ENCODE measurements around the gene MAGEC3. TPM values are rescaled to one million over a fixed set of nuclear protein-coding genes. Genes with fewer than 3 reads are reported as not detected.

The MAGEC3 gene
- total and polyA plus RNA-seq, 9 donors: 0.04 to 1.3 (median 0.44) TPM; not detected in 1

GRCh38 chrX:141894733-141895132 lies 56.6 kb downstream of the MAGEC3 start:
- Histone ChIP-seq H3K27me3 (ENCODE audit: control insufficient read depth, insufficient read depth, low read length) (peaks cover 4% of the 10 kb centered on the region), H3K27ac (ENCODE audit: low read length) (no peak overlapping the region), H3K4me1 (ENCODE audit: control insufficient read depth, insufficient read depth, low read length) (no peaks in the 10 kb centered on the region), H3K36me3 (ENCODE audit: control insufficient read depth, insufficient read depth, low read length) (no peaks in the 10 kb centered on the region), H3K9me3 (replicated peaks; ENCODE audit: control insufficient read depth, low read depth, low read length) (no peaks in the 10 kb centered on the region), H3K4me3 (ENCODE audit: low read length) (no peak overlapping the region)
- DNase-seq: no peak
- WGBS (ENCODE audit: insufficient coverage): 74% methylated on average over 6 of the region's 7 CpGs

- H3K4me1 ChIP-seq (ENCODE audit: control insufficient read depth, insufficient read depth, low read length): no peaks in the 10 kb centered on the region
- no peaks in the 10 kb centered on the region for H3K9me3 ChIP-seq (replicated peaks; ENCODE audit: control insufficient read depth, low read depth, low read length)
- no peak overlapping the region for H3K4me3 ChIP-seq (ENCODE audit: low read length)
- no peaks in the 10 kb centered on the region for H3K36me3 ChIP-seq (ENCODE audit: control insufficient read depth, insufficient read depth, low read length)
- WGBS (ENCODE audit: insufficient coverage): no CpG with 5 or more reads among the region's 2 CpGs
- no peak for DNase-seq
- no peak overlapping the region for H3K27ac ChIP-seq (ENCODE audit: low read length)
- peaks cover 7% of the 10 kb centered on the region for H3K27me3 ChIP-seq (ENCODE audit: control insufficient read depth, insufficient read depth, low read length)
Observed at GRCh38 chrX:141897690-141898089, 59.6 kb downstream of the MAGEC3 start.

GRCh38 chrX:141902366-141902765 lies 64.2 kb downstream of the MAGEC3 start:
- no peaks in the 10 kb centered on the region for H3K36me3 ChIP-seq (ENCODE audit: control insufficient read depth, insufficient read depth, low read length)
- WGBS (ENCODE audit: insufficient coverage): no CpG with 5 or more reads among the region's 4 CpGs

GRCh38 chrX:141903400-141904155 lies 65.5 kb downstream of the MAGEC3 start, which contains the start of gene MAGEC1:
MAGEC1 (plus strand) TSS chrX:141903894; CDS start chrX:141905073, 1,179 bp downstream.
- Histone ChIP-seq H3K27me3 (ENCODE audit: control insufficient read depth, insufficient read depth, low read length) (peaks cover 8% of the 10 kb centered on the region), H3K4me3 (ENCODE audit: low read length) (no peak within 1 kb of the TSS), H3K9me3 (replicated peaks; ENCODE audit: control insufficient read depth, low read depth, low read length) (no peaks in the 10 kb centered on the region), H3K4me1 (ENCODE audit: control insufficient read depth, insufficient read depth, low read length) (no peaks in the 10 kb centered on the region), H3K27ac (ENCODE audit: low read length) (no peak within 1 kb of the TSS), H3K36me3 (ENCODE audit: control insufficient read depth, insufficient read depth, low read length) (no peaks in the 10 kb centered on the region)
- DNase-seq: no peak
- 83% methylated on average over 15 of the region's 25 CpGs for WGBS (ENCODE audit: insufficient coverage)

More at GRCh38 chrX:141902366-141902765, 64.2 kb downstream of the MAGEC3 start:
- Histone ChIP-seq H3K27me3 (ENCODE audit: control insufficient read depth, insufficient read depth, low read length) (peaks cover 5% of the 10 kb centered on the region), H3K27ac (ENCODE audit: low read length) (no peak overlapping the region), H3K4me1 (ENCODE audit: control insufficient read depth, insufficient read depth, low read length) (no peaks in the 10 kb centered on the region), H3K4me3 (ENCODE audit: low read length) (no peak overlapping the region), H3K9me3 (replicated peaks; ENCODE audit: control insufficient read depth, low read depth, low read length) (no peaks in the 10 kb centered on the region)
- DNase-seq: no peak

GRCh38 chrX:141904262-141904661 lies 66.1 kb downstream of the MAGEC3 start:
- Histone ChIP-seq H3K9me3 (replicated peaks; ENCODE audit: control insufficient read depth, low read depth, low read length) (no peaks in the 10 kb centered on the region), H3K27ac (ENCODE audit: low read length) (no peak overlapping the region), H3K4me1 (ENCODE audit: control insufficient read depth, insufficient read depth, low read length) (no peaks in the 10 kb centered on the region), H3K4me3 (ENCODE audit: low read length) (no peak overlapping the region), H3K36me3 (ENCODE audit: control insufficient read depth, insufficient read depth, low read length) (no peaks in the 10 kb centered on the region), H3K27me3 (ENCODE audit: control insufficient read depth, insufficient read depth, low read length) (peaks cover 8% of the 10 kb centered on the region)
- 77% methylated on average over 5 of the region's 6 CpGs for WGBS (ENCODE audit: insufficient coverage)
- no peak for DNase-seq

GRCh38 chrX:141917801-141918200 lies 79.7 kb downstream of the MAGEC3 start:
- 60% methylated on average over 1 of the region's 3 CpGs for WGBS (ENCODE audit: insufficient coverage)
- Histone ChIP-seq H3K27me3 (ENCODE audit: control insufficient read depth, insufficient read depth, low read length) (no peaks in the 10 kb centered on the region), H3K9me3 (replicated peaks; ENCODE audit: control insufficient read depth, low read depth, low read length) (no peaks in the 10 kb centered on the region), H3K27ac (ENCODE audit: low read length) (no peak overlapping the region), H3K36me3 (ENCODE audit: control insufficient read depth, insufficient read depth, low read length) (no peaks in the 10 kb centered on the region), H3K4me3 (ENCODE audit: low read length) (no peak overlapping the region), H3K4me1 (ENCODE audit: control insufficient read depth, insufficient read depth, low read length) (no peaks in the 10 kb centered on the region)
- DNase-seq: no peak

GRCh38 chrX:141924293-141924692 lies 86.2 kb downstream of the MAGEC3 start:
- H3K9me3 ChIP-seq (replicated peaks; ENCODE audit: control insufficient read depth, low read depth, low read length): no peaks in the 10 kb centered on the region
- H3K4me3 ChIP-seq (ENCODE audit: low read length): no peak overlapping the region
- no peak overlapping the region for H3K27ac ChIP-seq (ENCODE audit: low read length)
- no peaks in the 10 kb centered on the region for H3K4me1 ChIP-seq (ENCODE audit: control insufficient read depth, insufficient read depth, low read length)
- DNase-seq: no peak
- no CpG with 5 or more reads among the region's 2 CpGs for WGBS (ENCODE audit: insufficient coverage)
- H3K36me3 ChIP-seq (ENCODE audit: control insufficient read depth, insufficient read depth, low read length): no peaks in the 10 kb centered on the region
- H3K27me3 ChIP-seq (ENCODE audit: control insufficient read depth, insufficient read depth, low read length): no peaks in the 10 kb centered on the region

- WGBS (ENCODE audit: insufficient coverage): no CpG with 5 or more reads among the region's 3 CpGs
Observed at GRCh38 chrX:141928432-141928831, 90.3 kb downstream of the MAGEC3 start.

GRCh38 chrX:141934059-141934641 lies 96.0 kb downstream of the MAGEC3 start:
- no peak for DNase-seq
- no CpG with 5 or more reads among the region's 2 CpGs for WGBS (ENCODE audit: insufficient coverage)
- H3K36me3 ChIP-seq (ENCODE audit: control insufficient read depth, insufficient read depth, low read length): no peaks in the 10 kb centered on the region

More at GRCh38 chrX:141928432-141928831, 90.3 kb downstream of the MAGEC3 start:
- Histone ChIP-seq H3K4me3 (ENCODE audit: low read length) (no peak overlapping the region), H3K36me3 (ENCODE audit: control insufficient read depth, insufficient read depth, low read length) (no peaks in the 10 kb centered on the region), H3K9me3 (replicated peaks; ENCODE audit: control insufficient read depth, low read depth, low read length) (no peaks in the 10 kb centered on the region), H3K27me3 (ENCODE audit: control insufficient read depth, insufficient read depth, low read length) (no peaks in the 10 kb centered on the region), H3K4me1 (ENCODE audit: control insufficient read depth, insufficient read depth, low read length) (no peaks in the 10 kb centered on the region), H3K27ac (ENCODE audit: low read length) (no peak overlapping the region)
- DNase-seq: no peak

GRCh38 chrX:141935645-141936044 lies 97.5 kb downstream of the MAGEC3 start:
- no CpG with 5 or more reads among the region's 2 CpGs for WGBS (ENCODE audit: insufficient coverage)
- no peaks in the 10 kb centered on the region for H3K27me3 ChIP-seq (ENCODE audit: control insufficient read depth, insufficient read depth, low read length)

More at GRCh38 chrX:141934059-141934641, 96.0 kb downstream of the MAGEC3 start:
- H3K9me3 ChIP-seq (replicated peaks; ENCODE audit: control insufficient read depth, low read depth, low read length): no peaks in the 10 kb centered on the region
- H3K4me3 ChIP-seq (ENCODE audit: low read length): no peak overlapping the region
- H3K27ac ChIP-seq (ENCODE audit: low read length): no peak overlapping the region
- H3K27me3 ChIP-seq (ENCODE audit: control insufficient read depth, insufficient read depth, low read length): no peaks in the 10 kb centered on the region
- H3K4me1 ChIP-seq (ENCODE audit: control insufficient read depth, insufficient read depth, low read length): no peaks in the 10 kb centered on the region

More at GRCh38 chrX:141935645-141936044, 97.5 kb downstream of the MAGEC3 start:
- H3K4me3 ChIP-seq (ENCODE audit: low read length): no peak overlapping the region
- DNase-seq: no peak
- no peaks in the 10 kb centered on the region for H3K9me3 ChIP-seq (replicated peaks; ENCODE audit: control insufficient read depth, low read depth, low read length)
- no peaks in the 10 kb centered on the region for H3K36me3 ChIP-seq (ENCODE audit: control insufficient read depth, insufficient read depth, low read length)
- no peaks in the 10 kb centered on the region for H3K4me1 ChIP-seq (ENCODE audit: control insufficient read depth, insufficient read depth, low read length)
- no peak overlapping the region for H3K27ac ChIP-seq (ENCODE audit: low read length)

Measured in muscle of leg (tissue), 11 donors.